Uterus (tissue), 2 donors: ENCODE results near the gene ZEB1.

Experiments used
- POLR2A ChIP-seq, 2 donors: fragments of 450-650 bp; IDR thresholded peaks; one replicate each; pipeline ENCODE4 v1.6.1; 2016; ENCODE audit warnings: antibody characterized with exemption in 2 of 2, mild to moderate bottlenecking in 1 of 2, moderate library complexity in 1 of 2
- TF ChIP-seq, protein P1 (sequence below), 4 experiments: fragments of 200-600 bp in 2 of 4; fragments of 450-650 bp in 2 of 4; sonication (generic) in 2 of 4; IDR thresholded peaks; one replicate each; pipeline ENCODE4 v1.5.1; 2016 to 2019; ENCODE audit warnings: antibody characterized with exemption in 4 of 4, mild to moderate bottlenecking in 2 of 4, moderate library complexity in 1 of 4

DNA sequence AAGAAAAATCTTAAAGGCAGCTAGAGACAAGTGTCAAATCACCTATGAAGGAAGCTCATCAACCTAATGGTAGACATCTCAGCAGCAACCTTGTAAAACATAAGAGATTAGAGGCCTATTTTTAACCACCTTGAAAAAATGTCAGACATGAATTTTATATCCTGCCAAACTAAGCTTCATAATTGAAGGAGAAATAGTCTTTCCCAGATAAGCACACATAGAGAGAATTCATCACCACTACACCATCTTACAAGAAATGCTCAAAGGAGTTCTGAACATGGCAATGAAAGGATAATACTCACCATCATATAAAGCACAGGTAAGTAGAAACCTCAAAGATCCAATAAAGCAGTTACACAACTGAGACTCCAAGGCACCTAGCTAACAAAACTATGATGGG is 156.5 kb downstream of the ZEB1 start:
- TF ChIP-seq, protein P1, sequence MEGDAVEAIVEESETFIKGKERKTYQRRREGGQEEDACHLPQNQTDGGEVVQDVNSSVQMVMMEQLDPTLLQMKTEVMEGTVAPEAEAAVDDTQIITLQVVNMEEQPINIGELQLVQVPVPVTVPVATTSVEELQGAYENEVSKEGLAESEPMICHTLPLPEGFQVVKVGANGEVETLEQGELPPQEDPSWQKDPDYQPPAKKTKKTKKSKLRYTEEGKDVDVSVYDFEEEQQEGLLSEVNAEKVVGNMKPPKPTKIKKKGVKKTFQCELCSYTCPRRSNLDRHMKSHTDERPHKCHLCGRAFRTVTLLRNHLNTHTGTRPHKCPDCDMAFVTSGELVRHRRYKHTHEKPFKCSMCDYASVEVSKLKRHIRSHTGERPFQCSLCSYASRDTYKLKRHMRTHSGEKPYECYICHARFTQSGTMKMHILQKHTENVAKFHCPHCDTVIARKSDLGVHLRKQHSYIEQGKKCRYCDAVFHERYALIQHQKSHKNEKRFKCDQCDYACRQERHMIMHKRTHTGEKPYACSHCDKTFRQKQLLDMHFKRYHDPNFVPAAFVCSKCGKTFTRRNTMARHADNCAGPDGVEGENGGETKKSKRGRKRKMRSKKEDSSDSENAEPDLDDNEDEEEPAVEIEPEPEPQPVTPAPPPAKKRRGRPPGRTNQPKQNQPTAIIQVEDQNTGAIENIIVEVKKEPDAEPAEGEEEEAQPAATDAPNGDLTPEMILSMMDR (IDR thresholded peaks at IDR 0.05): no peak
- no peak for TF ChIP-seq POLR2A (IDR thresholded peaks at IDR 0.05)
